22Rv1 (cell line): ENCODE measurements around the gene MICB.

Source experiments
- ZFX ChIP-seq: fragments of 450-650 bp; IDR thresholded peaks from 2 replicates; pipeline ENCODE4 v1.6.1; 2017; ENCODE audit warnings: antibody characterized with exemption, borderline replicate concordance
- TF ChIP-seq, protein P1 (sequence below): fragments of 450-650 bp; IDR thresholded peaks from 2 replicates; pipeline ENCODE4 v1.5.1; 2017; ENCODE audit warnings: mild to moderate bottlenecking

DNA sequence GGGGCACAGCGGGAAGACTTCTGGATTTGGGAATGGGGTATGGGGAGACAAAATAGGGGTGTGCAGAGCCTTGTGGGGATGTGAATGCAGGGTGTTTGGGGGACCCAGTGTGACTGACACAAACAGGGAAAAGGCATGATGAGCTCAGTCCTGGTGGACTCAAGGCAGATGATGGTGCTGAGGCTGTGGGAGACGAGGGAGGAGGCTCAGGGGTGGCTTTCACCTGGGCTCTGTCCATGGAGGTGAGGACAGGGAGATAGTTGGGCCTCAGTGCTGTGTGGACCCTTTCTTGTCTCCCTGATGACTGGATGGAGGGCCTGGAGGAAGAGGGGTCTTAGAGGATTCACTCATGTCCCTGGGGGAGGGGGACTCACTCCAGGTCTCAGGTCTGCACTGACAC is 26.2 kb upstream of the MICB start:
- TF ChIP-seq, protein P1, sequence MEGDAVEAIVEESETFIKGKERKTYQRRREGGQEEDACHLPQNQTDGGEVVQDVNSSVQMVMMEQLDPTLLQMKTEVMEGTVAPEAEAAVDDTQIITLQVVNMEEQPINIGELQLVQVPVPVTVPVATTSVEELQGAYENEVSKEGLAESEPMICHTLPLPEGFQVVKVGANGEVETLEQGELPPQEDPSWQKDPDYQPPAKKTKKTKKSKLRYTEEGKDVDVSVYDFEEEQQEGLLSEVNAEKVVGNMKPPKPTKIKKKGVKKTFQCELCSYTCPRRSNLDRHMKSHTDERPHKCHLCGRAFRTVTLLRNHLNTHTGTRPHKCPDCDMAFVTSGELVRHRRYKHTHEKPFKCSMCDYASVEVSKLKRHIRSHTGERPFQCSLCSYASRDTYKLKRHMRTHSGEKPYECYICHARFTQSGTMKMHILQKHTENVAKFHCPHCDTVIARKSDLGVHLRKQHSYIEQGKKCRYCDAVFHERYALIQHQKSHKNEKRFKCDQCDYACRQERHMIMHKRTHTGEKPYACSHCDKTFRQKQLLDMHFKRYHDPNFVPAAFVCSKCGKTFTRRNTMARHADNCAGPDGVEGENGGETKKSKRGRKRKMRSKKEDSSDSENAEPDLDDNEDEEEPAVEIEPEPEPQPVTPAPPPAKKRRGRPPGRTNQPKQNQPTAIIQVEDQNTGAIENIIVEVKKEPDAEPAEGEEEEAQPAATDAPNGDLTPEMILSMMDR = no peak
- no peak for TF ChIP-seq ZFX
